RPMI7951 (cell line): Measurements from ENCODE around the gene CREBZF. TPM values are rescaled to one million over a fixed set of nuclear protein-coding genes. Genes with fewer than 3 reads are reported as not detected.
A peak's percentile ranks its signal among the peaks of the same experiment; 100 is the strongest.
"Not testable (repeated sequence)": the region's sequence is repeated elsewhere in the genome, so short reads cannot be mapped to it uniquely, and the experiment has no call there.

ENCODE experiments used
- DNase-seq: peaks from one replicate; pipeline ENCODE4 v3.0.0-alpha.2; 2012; ENCODE audit warnings: low read depth
- total RNA-seq: library from RNA; depleted of rRNA; stranded (reverse); fragments of >200 nt; shearing (Covaris generic); gene quantifications from 2 replicates; pipeline ENCODE4 v1.2.3, GENCODE V29; 2014

Gene CREBZF
- total RNA-seq, 1 experiment from 2014 or later: 34.6 TPM

DNA sequence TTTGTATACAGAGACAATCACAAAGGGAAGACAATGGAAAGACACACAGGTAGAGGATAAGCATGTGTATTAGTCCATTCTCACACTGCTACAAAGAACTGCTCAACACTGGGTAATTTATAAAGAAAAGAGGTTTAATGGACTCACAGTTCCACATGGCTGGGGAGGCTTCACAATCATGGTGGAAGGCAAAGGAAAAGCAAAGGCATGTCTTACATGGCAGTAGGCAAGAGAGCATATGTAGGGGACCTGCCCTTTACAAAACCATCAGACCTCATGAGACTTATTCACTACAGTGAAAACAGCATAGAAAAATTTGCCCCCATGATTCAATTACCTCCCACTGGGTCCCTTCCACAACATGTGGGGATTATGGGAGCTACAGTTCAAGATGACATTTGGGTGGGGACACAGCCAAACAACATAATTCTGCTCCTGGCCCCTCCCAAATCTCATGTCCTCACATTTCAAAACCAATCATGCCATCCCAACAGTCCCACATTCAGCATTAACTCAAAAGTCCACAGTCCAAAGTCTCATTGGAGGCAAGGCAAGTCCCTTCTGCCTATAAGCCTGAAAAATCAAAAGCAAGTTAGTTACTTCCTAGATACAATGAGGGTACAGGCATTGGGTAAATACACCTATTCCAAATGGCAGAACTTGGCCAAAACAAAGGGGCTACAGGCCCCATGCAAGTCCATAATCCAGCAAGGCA is 6.2 kb upstream of the CREBZF start:
- DNase-seq: not testable (repeated sequence)

DNA sequence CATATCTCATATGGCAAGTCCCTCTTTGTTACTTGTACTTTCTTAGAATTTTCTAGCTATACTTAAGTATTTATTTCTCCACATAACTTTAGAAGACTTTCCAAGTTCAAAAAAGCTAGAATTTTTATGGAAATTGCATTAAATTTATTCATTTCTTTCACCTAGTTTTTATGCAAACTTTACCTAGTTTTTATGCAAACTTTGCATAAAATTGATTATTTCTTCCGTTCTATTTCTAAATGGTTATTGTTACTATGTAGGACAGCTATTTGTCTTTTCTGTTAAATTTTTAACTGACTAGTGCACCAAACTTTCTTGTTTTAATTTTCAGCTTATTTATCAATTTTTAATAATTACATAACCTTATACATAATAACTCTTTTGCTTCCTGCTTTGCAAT is 3.2 kb upstream of the CREBZF start:
- no peak for DNase-seq

GRCh38 chr11:85666687-85667086 is 1.8 kb upstream of the CREBZF start:
- DNase-seq: no peak

GRCh38 chr11:85665733-85666132 is 804 bp upstream of the CREBZF start:
- DNase-seq: peak; percentile 33

DNA sequence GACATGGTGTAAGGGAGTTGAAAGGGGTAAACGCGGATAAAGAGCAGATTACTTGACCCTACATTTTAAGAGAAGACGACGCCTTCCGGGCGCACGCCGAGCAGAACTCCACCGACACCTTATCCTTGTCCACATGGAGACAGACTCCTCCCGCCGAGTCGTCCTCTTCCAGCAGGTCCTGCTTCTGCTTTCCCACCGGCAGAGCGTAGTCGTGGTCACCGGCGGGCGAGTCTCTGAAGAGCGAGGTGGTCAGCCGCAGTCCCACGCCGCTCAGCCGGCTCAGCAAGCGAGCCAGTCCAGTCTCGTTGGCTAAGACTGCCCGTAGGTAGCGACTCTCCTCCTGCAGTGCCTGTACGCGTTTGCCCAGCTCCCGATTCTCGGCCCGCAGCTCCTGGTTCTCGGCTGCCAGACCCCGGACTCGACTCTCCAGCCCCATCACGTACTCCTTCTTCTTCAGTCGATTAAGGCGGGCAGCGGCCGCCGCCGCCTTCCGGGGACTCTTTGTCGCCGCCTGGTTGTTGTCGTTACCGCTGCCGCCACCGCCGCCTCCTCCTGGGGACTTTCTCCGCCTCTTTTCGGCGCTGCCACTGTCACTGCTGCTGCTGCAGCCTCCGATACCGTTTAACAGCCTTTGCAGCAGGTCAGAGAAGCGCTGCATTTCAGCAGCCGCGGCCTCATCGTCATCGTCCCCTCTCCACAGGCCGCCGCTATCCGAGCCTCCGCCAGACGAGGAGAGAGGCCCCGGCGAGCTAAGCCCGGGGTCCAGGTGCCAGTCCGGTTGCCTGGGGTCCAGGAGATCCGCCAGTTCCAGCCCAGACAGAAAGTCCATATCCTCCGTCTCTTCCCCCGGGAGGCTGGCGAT is 945 bp downstream of the CREBZF start:
- DNase-seq: peak; percentile 74

DNA sequence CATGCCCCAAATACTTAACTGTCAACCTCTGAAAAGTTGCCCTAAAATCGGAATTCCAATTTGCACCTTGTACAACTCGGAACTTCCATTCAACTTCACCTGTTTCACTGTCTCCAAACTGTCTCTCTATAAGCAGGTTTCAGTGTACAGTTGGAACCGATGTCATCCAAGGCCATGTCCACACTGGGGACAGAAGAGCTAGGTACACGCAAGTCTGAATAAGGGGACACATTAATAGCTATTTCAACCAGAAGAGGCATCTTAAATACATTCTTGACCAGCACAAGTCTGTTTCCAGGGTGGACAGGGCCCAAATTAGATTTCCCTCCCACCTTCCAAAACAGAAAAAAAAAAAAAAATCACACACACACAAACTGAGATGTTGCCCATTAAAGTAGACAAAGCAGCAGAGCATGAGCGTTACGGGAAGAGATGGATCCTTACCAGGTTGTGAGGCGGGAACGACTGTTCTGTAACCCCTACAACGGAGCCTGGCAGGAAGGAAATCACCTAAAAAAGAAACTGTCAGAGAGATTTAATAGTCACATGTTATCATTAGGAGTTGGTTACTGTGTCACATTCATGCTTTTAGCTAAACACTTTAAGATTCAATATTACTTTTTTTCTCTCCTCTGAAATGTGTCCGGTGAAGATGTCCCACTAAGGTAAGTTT is 1.7 kb downstream of the CREBZF start:
- no peak for DNase-seq

DNA sequence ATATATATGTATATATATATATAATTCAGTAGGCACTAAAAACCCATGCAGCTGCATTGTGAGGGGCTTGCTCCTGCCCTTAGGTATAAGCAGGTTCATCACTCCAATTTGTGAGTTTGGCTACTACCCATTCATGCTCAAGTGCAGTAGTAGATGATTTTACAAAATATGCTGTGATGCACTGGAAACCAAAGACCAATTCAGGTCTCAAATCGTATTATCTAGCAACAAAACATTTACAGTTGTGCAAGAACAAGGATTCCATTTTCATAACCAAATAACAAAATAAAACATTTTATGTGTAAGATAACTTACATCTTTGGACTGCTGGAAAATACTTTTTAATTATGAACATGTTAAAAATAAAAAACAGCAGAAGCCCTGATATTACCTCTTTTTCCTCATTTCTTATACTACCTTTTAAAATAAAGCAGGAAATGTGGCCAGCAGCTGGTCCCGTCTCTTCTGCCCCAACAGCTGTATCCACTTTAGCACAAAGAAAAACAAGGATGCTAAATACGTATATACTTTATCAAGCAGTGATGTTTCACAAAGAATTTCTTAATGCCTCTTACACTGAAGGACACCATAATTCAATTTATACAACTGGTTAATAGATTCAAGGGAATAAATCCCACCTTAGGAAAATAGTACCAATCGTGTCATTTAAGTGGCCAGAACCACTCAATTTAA is 2.8 kb downstream of the CREBZF start:
- no peak for DNase-seq

DNA sequence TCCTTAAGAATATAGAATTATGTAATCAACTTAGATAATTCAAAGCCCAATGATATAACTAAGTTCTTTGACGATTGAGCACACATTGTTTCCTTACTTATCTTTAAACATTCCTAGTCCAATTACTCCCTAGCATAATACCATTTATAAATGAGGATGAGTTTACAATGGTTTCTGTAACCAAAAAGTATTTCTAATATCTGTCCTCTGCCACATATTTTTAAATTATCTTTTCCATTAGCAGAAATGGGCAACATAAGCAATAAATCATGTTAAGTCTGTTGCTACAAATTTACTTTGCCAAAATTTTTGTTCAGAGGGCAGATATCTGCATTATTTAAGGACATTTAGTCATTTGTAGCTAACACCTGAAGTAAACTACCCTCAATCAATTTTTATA is 6.7 kb downstream of the CREBZF start:
- DNase-seq: no peak

DNA sequence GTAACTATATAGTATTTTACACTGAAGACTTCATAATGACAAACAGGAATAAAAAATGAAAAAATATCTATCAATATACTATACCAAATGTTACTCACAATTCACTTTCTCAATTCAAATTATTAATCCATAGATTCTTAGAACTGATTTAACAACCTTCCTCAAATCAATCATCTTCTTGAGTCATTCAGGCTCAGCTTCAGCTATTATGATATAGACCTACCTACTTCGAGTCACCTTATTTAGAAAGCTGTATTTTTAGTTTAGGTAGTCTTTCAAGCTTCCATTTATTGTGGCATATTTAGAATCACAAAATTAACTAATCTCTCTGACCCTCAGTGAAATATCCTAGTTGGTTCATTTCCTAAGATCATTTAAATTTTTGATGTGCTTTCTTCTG is 8.2 kb downstream of the CREBZF start:
- DNase-seq: no peak

GRCh38 chr11:85654343-85654742 is 10.6 kb downstream of the CREBZF start:
- not testable (repeated sequence) for DNase-seq

DNA sequence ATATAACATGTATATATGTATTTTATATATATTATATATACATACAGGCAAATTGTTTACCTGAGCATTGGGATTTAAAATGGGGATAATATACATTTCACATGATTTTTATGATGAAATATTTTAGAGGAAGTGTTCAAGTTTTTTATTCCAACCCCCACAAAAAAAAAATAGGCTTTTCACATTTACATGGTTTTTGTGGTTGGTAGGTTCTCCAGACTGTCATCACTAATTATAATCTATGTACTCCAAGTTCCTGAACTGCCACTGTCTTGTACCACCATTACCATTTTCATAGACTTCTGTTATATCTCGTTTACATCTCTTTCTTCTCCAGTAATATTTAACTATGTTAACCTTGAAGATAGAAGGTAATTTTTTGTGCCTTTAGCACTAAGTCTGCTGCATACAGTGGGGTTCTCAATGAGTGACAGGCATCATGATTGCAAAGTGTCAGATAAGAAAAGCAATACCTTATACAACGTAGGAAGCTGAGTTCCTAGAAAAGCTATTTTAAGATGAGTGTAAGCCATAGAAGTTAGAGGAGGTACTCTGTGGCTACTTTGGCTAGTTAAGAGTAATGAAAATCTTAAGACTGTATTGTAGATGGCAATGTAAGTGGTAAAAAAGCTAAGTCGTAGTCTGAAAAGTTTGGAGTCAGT is 12.0 kb downstream of the CREBZF start:
- no peak for DNase-seq

DNA sequence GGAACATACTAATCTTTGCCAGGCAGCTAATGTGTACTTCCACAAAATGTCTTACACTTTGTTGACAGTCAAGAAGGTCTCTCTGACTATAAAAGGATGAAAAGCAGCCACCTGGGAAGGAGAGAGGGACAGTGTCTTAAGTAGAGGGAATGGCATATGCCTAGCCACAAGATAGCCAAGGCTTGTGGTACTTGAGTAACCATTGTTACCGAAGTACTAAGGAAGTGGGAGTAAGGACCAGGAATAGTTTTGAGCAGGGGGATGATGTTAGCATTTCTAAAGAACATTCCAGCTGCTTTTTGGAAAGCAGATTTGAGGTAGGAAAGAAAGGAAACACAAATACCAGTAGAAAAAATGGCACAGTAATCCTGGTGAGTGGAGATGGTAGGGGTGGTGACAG is 13.8 kb downstream of the CREBZF start:
- DNase-seq: no peak

GRCh38 chr11:85647604-85648299 is 17.2 kb downstream of the CREBZF start, which contains the start of gene TMEM126A:
Gene TMEM126A, plus strand, starts transcription at chr11:85647967. Its CDS starts 2,289 bp downstream, at chr11:85650256.
- DNase-seq: peak; percentile 81

DNA sequence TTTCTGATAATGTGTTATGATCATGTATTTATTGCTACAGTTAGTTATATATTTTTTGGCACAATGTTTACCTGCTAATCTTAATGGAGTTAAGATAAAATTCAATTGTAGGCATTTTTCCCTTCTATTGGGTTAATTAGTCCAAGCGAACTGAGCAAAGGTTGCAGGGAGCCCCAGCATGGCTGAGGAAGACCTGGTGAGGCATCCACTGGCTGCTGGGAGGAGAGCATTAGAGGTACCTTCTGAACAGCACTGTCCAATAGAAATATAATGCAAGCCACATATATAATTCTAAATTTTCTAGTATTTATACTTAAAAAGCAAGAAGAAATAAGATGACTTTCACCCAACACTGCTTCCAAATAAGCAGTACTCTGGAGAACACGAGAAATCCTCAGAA is 17.9 kb downstream of the CREBZF start:
- no peak for DNase-seq

- no peak for DNase-seq
Measured at GRCh38 chr11:85643191-85643614, 21.7 kb downstream of the CREBZF start.

DNA sequence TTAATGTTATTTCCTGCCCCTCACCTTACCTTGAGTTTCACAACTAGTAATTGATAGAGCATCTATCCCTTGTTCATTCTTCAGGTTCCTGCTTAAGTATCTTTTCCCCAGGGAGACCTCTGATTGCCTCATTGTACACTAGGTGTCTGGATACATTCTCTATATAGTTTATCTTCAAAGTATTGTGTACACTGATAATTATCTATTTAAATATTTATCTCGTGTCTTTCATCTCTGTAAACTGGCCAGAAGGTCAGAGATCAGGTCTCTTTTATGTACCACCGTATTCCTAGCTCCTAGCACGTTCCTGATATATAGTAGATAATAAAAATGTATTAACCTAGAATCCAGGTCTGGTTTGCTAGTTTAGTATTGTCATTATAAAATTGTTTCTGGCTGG is 30.2 kb downstream of the CREBZF start:
- no peak for DNase-seq

GRCh38 chr11:85628771-85629341 is 36.1 kb downstream of the CREBZF start:
- no peak for DNase-seq

DNA sequence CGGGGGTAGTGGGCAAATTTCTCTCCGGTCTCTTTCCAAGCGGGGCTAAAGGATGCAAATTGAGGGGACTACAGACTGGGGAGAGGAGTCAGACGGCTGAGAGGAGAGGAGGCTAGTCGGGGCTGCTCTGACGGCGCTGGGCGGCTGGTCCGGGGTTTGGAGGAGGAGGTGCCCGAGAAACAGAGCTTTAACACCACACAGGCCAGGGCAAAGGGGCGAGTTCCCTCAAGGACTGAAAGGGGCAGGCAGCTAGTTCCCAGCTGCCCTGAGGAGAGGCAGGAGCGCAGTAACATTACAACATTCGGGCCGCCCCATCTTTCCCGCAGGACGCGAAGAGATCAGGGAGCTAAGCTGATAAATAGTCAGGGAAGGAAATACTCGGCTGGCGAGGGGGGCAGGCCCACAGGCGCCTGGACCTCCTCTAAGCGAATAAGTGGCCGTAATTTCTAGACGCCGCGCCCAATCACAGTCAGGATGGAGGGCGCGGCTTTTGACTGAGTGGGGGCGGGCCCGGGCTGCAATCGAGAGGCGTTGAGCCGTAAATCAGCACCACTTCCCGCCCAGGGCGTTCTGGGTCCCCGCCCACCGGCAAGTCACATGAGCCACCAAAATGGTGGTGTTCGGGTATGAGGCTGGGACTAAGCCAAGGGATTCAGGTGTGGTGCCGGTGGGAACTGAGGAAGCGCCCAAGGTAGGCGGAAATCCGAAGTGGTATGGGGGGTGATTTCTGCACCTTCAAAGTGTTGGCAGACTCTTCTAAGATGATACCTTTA is 36.7 kb downstream of the CREBZF start, which contains the start of gene TMEM126B:
Gene TMEM126B (plus strand): TSS at position 596 of the 773 bp plus-strand sequence. CDS start 15 bp downstream, at position 611.
- DNase-seq: peak; percentile 98

GRCh38 chr11:85627332-85627997 is 37.5 kb downstream of the CREBZF start, which contains the start of gene DLG2:
Gene DLG2, minus strand, starts transcription at chr11:85627344.
- peak; percentile 58 for DNase-seq
